CD14-positive monocyte (primary cell): ENCODE results near the gene HOXB4. TPM values are rescaled to one million over a fixed set of nuclear protein-coding genes. Genes with fewer than 3 reads are reported as not detected.
A peak's percentile ranks its signal among the peaks of the same experiment; 100 is the strongest.

Experiments used
- DNase-seq, 3 donors: peaks; one replicate each; pipeline ENCODE4 v3.0.0-alpha.2; 2011 to 2022
- H2AFZ ChIP-seq: 2 replicates; pipeline ENCODE4 v1.6.0; 2012; ENCODE audit warnings: mild to moderate bottlenecking, low read depth, low read length, inconsistent platforms; ENCODE audit not compliant: insufficient read depth, poor library complexity, severe bottlenecking
- H3K27ac ChIP-seq, 2 donors: 1 replicate in 1 of 2; 2 replicates in 1 of 2; pipeline ENCODE4 v1.5.1; 2012 to 2013; ENCODE audit warnings: low read length in 2 of 2, control low read depth in 1 of 2, inconsistent platforms in 1 of 2, low read depth in 1 of 2, mild to moderate bottlenecking in 1 of 2
- H3K27me3 ChIP-seq, 2 donors: one replicate each; pipeline versions ENCODE4 v1.6.0 to v1.6.1; 2011 to 2013; ENCODE audit warnings: low read length in 2 of 2; ENCODE audit not compliant: control insufficient read depth in 2 of 2, insufficient read depth in 2 of 2
- H3K36me3 ChIP-seq, 2 donors: replicated peaks in 1 of 2; 1 replicate in 1 of 2; 2 replicates in 1 of 2; pipeline versions ENCODE4 v1.5.1 to v1.6.1; 2012 to 2013; ENCODE audit warnings: low read length in 2 of 2, control low read depth in 1 of 2, inconsistent platforms in 1 of 2, mild to moderate bottlenecking in 1 of 2; ENCODE audit not compliant: insufficient read depth in 2 of 2, control insufficient read depth in 1 of 2
- H3K4me1 ChIP-seq, 2 donors: 1 replicate in 1 of 2; 2 replicates in 1 of 2; pipeline versions ENCODE4 v1.5.1 to v1.6.1; 2012 to 2013; ENCODE audit warnings: low read length in 2 of 2, control low read depth in 1 of 2, inconsistent platforms in 1 of 2, mild to moderate bottlenecking in 1 of 2, moderate library complexity in 1 of 2; ENCODE audit not compliant: insufficient read depth in 2 of 2, control insufficient read depth in 1 of 2
- H3K4me2 ChIP-seq: replicated peaks from 2 replicates; pipeline ENCODE3; 2012; ENCODE audit warnings: low read length, moderate library complexity, mild to moderate bottlenecking; ENCODE audit not compliant: poor library complexity, severe bottlenecking; ENCODE audit errors: extremely low read depth
- H3K4me3 ChIP-seq, 3 experiments: fragments of 200-600 bp in 1 of 3; sonication (generic) in 1 of 3; replicated peaks in 1 of 3; 1 replicate in 2 of 3; 2 replicates in 1 of 3; pipeline ENCODE4 v1.5.1; 2011 to 2013; ENCODE audit warnings: low read length in 3 of 3, mild to moderate bottlenecking in 3 of 3, control low read depth in 2 of 3, low read depth in 2 of 3, inconsistent platforms in 1 of 3, moderate library complexity in 1 of 3
- H3K79me2 ChIP-seq: 2 replicates; pipeline ENCODE4 v1.6.0; 2012; ENCODE audit warnings: mild to moderate bottlenecking, control low read depth, inconsistent platforms, low read length, moderate library complexity; ENCODE audit not compliant: insufficient read depth
- H3K9ac ChIP-seq: 2 replicates; pipeline ENCODE4 v1.6.0; 2017; ENCODE audit warnings: low read length, mild to moderate bottlenecking; ENCODE audit not compliant: insufficient read depth, poor library complexity, severe bottlenecking
- H3K9me3 ChIP-seq, 2 donors: replicated peaks in 1 of 2; 1 replicate in 1 of 2; 2 replicates in 1 of 2; pipeline versions ENCODE4 v1.5.1 to v1.6.1; 2012 to 2013; ENCODE audit warnings: low read length in 2 of 2, control low read depth in 1 of 2; ENCODE audit not compliant: control insufficient read depth in 1 of 2, insufficient read depth in 1 of 2
- H4K20me1 ChIP-seq: 2 replicates; pipeline ENCODE4 v1.6.0; 2012; ENCODE audit warnings: mild to moderate bottlenecking, low read length, control low read depth, moderate library complexity; ENCODE audit not compliant: insufficient read depth
- H3K27ac Mint-ChIP-seq, 7 donors: one replicate each; pipeline ENCODE4 v1.8.0; 2020; ENCODE audit warnings: mild to moderate bottlenecking in 7 of 7, mixed read lengths in 7 of 7, moderate library complexity in 6 of 7, inconsistent platforms in 2 of 7
- H3K27me3 Mint-ChIP-seq, 3 donors: one replicate each; pipeline ENCODE4 v1.8.0; 2021 to 2022; ENCODE audit warnings: low read depth in 3 of 3, mild to moderate bottlenecking in 3 of 3, mixed read lengths in 3 of 3, moderate library complexity in 3 of 3, inconsistent platforms in 1 of 3
- H3K36me3 Mint-ChIP-seq, 2 donors: one replicate each; pipeline ENCODE4 v1.8.0; 2020; ENCODE audit warnings: mixed read lengths in 2 of 2, inconsistent platforms in 1 of 2, mild to moderate bottlenecking in 1 of 2
- H3K4me1 Mint-ChIP-seq: one replicate; pipeline ENCODE4 v1.8.0; 2020; ENCODE audit warnings: mild to moderate bottlenecking, mixed read lengths
- H3K4me3 Mint-ChIP-seq, 2 donors: one replicate each; pipeline ENCODE4 v1.8.0; 2020; ENCODE audit warnings: mild to moderate bottlenecking in 2 of 2, mixed read lengths in 2 of 2, moderate library complexity in 1 of 2
- H3K9me3 Mint-ChIP-seq, 7 donors: one replicate each; pipeline ENCODE4 v1.8.0; 2020 to 2022; ENCODE audit warnings: mixed read lengths in 7 of 7, mild to moderate bottlenecking in 6 of 7, moderate library complexity in 6 of 7, inconsistent platforms in 2 of 7
- WGBS: methylation state at CpG from one replicate; pipeline ENCODE4 v1.1.5; 2013; ENCODE audit warnings: missing lambda C conversion rate; ENCODE audit not compliant: insufficient coverage; 5-methylcytosine and 5-hydroxymethylcytosine counted together
- intact Hi-C, 2 donors: fragments of 100-400 bp; cut with micrococcal nuclease; formaldehyde crosslinking; loops; one replicate each; pipeline versions ENCODE4 v1.15.0 to v1.15.1; 2023
- polyA plus RNA-seq, 3 donors: library from polyadenylated mRNA; depleted of rRNA in 1 of 3; unstranded in 2 of 3; stranded (reverse) in 1 of 3; fragments of 300-500 nt in 2 of 3; fragments of >200 nt in 1 of 3; fragmentation: Illumina TruSeq in 2 of 3; gene quantifications; 1 replicate in 2 of 3; 2 replicates in 1 of 3; pipeline ENCODE4 v1.2.3, GENCODE V29; 2012 to 2021
- TF ChIP-seq, protein P1 (sequence below): fragments of 200-600 bp; IDR thresholded peaks from one replicate; pipeline ENCODE4 v1.8.0; 2022; ENCODE audit warnings: antibody characterized with exemption, mild to moderate bottlenecking

HOXB4 gene
- polyA plus RNA-seq, 3 donors: 0.16 TPM; not detected in 2

- peaks cover 62 to 75% (median 69%) of the 10 kb centered on the region in 3 donors for H3K27me3 Mint-ChIP-seq
- WGBS: 4% methylated on average over 5 of the region's 12 CpGs
- peaks cover 0 to 28% (median 18%) of the 10 kb centered on the region in 7 donors for H3K9me3 Mint-ChIP-seq
- peak overlapping the region in 4 of 7 donors; percentile 0 to 57 (median 45) for H3K27ac Mint-ChIP-seq
- H3K4me3 Mint-ChIP-seq: peak overlapping the region; percentile 88 to 95
- H3K4me1 ChIP-seq: peaks cover 31 to 43% of the 10 kb centered on the region in 2 donors
- no peak for DNase-seq
- H3K27me3 ChIP-seq: peaks cover 34 to 66% of the 10 kb centered on the region in 2 donors
- H3K9ac ChIP-seq: peak overlapping the region; percentile 69
- H2AFZ ChIP-seq: peak overlapping the region; percentile 97
- intact Hi-C loops: no loop called here
- peaks cover 40% of the 10 kb centered on the region for H3K4me1 Mint-ChIP-seq
- peak overlapping the region; percentile 73 for H3K4me2 ChIP-seq
- H3K79me2 ChIP-seq: no peaks in the 10 kb centered on the region
- TF ChIP-seq, protein P1, sequence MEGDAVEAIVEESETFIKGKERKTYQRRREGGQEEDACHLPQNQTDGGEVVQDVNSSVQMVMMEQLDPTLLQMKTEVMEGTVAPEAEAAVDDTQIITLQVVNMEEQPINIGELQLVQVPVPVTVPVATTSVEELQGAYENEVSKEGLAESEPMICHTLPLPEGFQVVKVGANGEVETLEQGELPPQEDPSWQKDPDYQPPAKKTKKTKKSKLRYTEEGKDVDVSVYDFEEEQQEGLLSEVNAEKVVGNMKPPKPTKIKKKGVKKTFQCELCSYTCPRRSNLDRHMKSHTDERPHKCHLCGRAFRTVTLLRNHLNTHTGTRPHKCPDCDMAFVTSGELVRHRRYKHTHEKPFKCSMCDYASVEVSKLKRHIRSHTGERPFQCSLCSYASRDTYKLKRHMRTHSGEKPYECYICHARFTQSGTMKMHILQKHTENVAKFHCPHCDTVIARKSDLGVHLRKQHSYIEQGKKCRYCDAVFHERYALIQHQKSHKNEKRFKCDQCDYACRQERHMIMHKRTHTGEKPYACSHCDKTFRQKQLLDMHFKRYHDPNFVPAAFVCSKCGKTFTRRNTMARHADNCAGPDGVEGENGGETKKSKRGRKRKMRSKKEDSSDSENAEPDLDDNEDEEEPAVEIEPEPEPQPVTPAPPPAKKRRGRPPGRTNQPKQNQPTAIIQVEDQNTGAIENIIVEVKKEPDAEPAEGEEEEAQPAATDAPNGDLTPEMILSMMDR: no peak
- no peaks in the 10 kb centered on the region for H3K36me3 ChIP-seq
- peak overlapping the region; percentile 39 to 83 (median 68) for H3K4me3 ChIP-seq
- H3K9me3 ChIP-seq: no peaks in the 10 kb centered on the region
- peak overlapping the region in 1 of 2 donors; percentile 56 for H3K27ac ChIP-seq
- H3K36me3 Mint-ChIP-seq: peaks cover 5 to 17% of the 10 kb centered on the region in 2 donors
- no peaks in the 10 kb centered on the region for H4K20me1 ChIP-seq
These were observed 37.0 kb downstream of the HOXB4 start for GRCh38 chr17:48541036-48541576.

DNA sequence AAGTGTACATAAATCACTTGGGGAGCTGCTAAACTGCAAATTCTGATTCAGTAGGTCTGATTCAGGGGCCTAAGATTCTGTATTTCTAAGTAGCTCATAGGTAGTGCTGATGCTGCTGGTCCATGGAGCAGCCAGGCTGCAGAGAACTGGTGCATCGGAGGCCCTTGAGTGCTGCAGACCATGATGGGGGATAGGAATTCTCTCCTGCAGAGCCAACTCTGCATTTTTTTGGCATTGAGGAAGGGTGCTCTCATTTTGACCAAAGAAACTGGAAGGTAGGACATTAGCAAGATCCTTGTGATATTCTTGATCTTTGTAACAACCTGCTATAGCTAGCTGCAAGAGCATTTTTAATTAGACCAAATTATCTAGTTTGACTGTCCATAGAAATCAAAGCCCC lies 37.9 kb downstream of the HOXB4 start:
- Mint-ChIP-seq H3K27ac (no peak overlapping the region), H3K4me1 (peaks cover 37% of the 10 kb centered on the region), H3K36me3 (peaks cover 5 to 14% of the 10 kb centered on the region in 2 donors), H3K9me3 (peaks cover 0 to 28% (median 19%) of the 10 kb centered on the region in 7 donors), H3K4me3 (peak overlapping the region in 1 of 2 donors; percentile 49), H3K27me3 (peaks cover 53 to 69% (median 60%) of the 10 kb centered on the region in 3 donors)
- intact Hi-C loops: no loop called here
- no peaks in the 10 kb centered on the region for H3K9me3 ChIP-seq
- H3K36me3 ChIP-seq: no peaks in the 10 kb centered on the region
- 100% methylated on average over 1 of the region's 1 CpG for WGBS
- H3K4me3 ChIP-seq: no peak overlapping the region
- TF ChIP-seq, protein P1: no peak
- peaks cover 31 to 43% of the 10 kb centered on the region in 2 donors for H3K4me1 ChIP-seq
- no peak overlapping the region for H3K9ac ChIP-seq
- no peaks in the 10 kb centered on the region for H3K79me2 ChIP-seq
- H4K20me1 ChIP-seq: no peaks in the 10 kb centered on the region
- H3K27me3 ChIP-seq: peaks cover 28 to 57% of the 10 kb centered on the region in 2 donors
- H3K27ac ChIP-seq: no peak overlapping the region
- H2AFZ ChIP-seq: no peak overlapping the region
- no peak for DNase-seq
- no peak overlapping the region for H3K4me2 ChIP-seq
